ENCODE measurements around the gene TGFBI.

Gene TGFBI

GRCh38 chr5:136028782-136029742 lies at the start of gene TGFBI:
TSS of gene TGFBI (plus strand) at chr5:136028988. CDS start at chr5:136029056, 68 bp downstream.
- DNase-seq (ENCODE audit: low read depth in 2 of 2): no peak

DNA sequence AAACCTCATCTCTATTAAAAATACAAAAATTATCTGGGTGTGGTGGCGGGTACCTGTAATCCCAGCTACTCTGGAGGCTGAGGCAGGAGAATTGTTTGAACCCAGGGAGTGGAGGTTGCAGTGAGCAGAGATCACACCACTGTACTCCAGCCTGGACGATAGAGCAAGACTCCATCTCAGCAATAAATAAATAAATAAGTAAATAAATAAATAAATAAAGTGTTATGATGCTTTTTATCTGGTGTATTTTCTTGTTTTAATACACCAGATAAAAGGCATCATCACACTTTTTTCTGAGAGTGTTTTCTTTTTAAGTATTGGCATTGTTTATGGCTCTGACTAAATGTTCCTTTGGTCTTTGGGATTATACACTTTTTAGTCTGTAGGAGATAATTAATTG lies 49.8 kb upstream of the TGFBI start:
- DNase-seq (ENCODE audit: low read depth in 2 of 2): no peak

GRCh38 chr5:135979510-135979909 lies 49.3 kb upstream of the TGFBI start:
- no peak for DNase-seq (ENCODE audit: low read depth in 2 of 2)

GRCh38 chr5:135980620-135981019 lies 48.2 kb upstream of the TGFBI start:
- no peak for DNase-seq (ENCODE audit: low read depth in 2 of 2)

- DNase-seq (ENCODE audit: low read depth in 2 of 2): no peak
Observed at GRCh38 chr5:135985951-135986350, 42.8 kb upstream of the TGFBI start.

- no peak for DNase-seq (ENCODE audit: low read depth in 2 of 2)
Observed at GRCh38 chr5:135986401-135986800, 42.4 kb upstream of the TGFBI start.

GRCh38 chr5:135986891-135987401 lies 41.8 kb upstream of the TGFBI start:
- DNase-seq (ENCODE audit: low read depth in 2 of 2): no peak

GRCh38 chr5:135988546-135988945 lies 40.2 kb upstream of the TGFBI start:
- DNase-seq (ENCODE audit: low read depth in 2 of 2): no peak

DNA sequence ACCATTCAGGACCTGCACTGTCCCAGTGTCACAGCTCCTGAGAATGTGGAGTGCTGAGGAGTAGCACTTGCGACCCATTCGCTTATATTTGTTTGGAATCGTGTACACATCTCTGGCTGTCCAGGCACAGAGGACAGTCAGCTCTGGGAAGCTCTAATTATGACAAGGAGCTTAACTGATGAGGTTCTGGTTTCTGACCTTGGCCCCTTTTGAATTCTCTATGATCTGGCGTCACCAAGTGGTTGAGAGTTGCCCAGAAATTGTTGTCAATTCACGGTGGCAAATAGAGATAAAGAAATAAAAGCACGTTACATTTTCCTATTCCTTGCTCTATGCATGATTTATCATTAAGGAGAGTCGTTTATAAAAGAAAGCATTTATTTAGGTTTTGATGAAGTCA lies 39.1 kb upstream of the TGFBI start:
- DNase-seq (ENCODE audit: low read depth in 2 of 2): no peak

GRCh38 chr5:135990528-135991255 lies 38.1 kb upstream of the TGFBI start:
- no peak for DNase-seq (ENCODE audit: low read depth in 2 of 2)

- no peak for DNase-seq (ENCODE audit: low read depth in 2 of 2)
Observed at GRCh38 chr5:135991429-135991828, 37.4 kb upstream of the TGFBI start.

- DNase-seq (ENCODE audit: low read depth in 2 of 2): no peak
Observed at GRCh38 chr5:135993335-135993879, 35.4 kb upstream of the TGFBI start.

GRCh38 chr5:135993880-135994636 lies 34.7 kb upstream of the TGFBI start:
- no peak for DNase-seq (ENCODE audit: low read depth in 2 of 2)

DNA sequence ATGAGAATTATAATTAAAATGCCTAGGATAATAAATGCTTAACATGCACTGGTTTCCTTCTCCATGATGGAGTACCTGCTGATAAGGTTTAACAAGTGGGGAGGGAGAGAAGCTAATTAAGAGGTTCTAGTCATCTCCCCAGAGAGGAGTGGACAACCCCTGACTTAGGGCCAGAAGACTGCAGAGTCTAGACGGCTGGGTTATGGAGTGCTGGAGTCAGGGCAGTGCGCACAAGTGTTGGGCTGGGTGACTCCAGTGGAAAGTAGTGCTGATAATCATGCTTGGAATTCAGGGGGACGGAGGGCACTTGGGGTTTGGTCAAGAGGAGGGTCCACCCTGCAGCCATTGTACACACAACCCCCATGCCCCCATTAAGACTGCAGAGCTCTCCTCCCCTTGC lies 32.8 kb upstream of the TGFBI start:
- DNase-seq (ENCODE audit: low read depth in 2 of 2): no peak

GRCh38 chr5:135996611-135997010 lies 32.2 kb upstream of the TGFBI start:
- no peak for DNase-seq (ENCODE audit: low read depth in 2 of 2)

GRCh38 chr5:135997673-135998335 lies 31.0 kb upstream of the TGFBI start:
- no peak for DNase-seq (ENCODE audit: low read depth in 2 of 2)

DNA sequence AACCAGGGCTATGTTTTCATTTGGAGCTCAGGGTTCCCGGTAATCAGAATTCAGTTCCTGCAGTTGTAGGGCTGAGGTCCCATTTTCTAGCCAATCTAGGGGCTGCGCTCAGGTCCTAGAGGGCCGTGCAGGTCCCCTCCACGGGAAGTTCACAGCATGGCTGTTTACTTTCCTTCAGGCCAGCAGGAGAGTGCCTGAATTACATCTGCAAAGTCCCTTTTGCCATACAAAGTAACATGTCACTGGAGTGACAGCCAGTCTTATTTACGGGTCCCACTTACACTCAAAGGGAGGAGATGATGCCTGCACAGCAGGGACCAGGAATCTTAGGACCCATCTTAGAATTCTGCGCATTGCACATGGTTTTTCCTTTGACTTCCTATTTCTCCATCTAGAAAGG lies 29.9 kb upstream of the TGFBI start:
- no peak for DNase-seq (ENCODE audit: low read depth in 2 of 2)

DNA sequence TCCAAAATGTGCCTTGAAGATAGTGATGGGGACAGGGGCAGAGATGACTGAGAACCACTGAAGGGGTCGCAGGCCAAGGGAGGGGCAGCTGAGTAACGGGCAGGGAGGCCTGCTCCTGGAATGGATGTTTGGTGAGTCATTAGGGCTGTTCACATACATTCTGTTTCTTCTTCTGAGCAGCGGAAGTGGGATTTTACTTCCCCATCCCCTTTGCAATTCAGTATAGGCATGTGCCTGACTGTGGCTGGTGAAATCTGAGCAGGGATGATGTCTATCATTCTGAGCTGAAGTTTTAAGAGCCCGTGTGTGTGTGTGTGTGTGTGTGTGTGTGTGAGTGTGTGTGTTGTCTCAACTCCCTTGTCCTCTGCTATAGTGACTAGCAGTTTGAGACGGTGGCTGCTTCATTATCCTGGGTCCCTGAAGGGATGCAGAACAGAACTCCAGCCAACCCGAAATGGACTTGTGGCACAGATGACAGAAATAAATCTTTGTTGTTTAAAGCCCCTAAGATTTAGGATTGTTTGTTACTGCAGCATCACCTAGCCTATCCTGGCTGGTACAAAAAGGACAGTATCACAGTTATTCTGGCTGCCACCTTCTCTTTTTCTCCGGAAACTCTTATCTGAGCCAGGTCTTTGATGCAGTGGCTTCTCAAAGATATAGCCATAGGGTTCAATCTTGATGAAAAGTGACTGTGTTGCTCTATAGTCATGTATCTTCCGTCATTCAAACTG lies 29.2 kb upstream of the TGFBI start:
- no peak for DNase-seq (ENCODE audit: low read depth in 2 of 2)

GRCh38 chr5:136000147-136000546 lies 28.6 kb upstream of the TGFBI start:
- DNase-seq (ENCODE audit: low read depth in 2 of 2): no peak

- DNase-seq (ENCODE audit: low read depth in 2 of 2): no peak
Observed at GRCh38 chr5:136000932-136001331, 27.9 kb upstream of the TGFBI start.

Measured in activated CD4-positive, alpha-beta T cell treated with anti-CD3 and anti-CD28 coated beads for 24 hours (primary cell).